ENCODE measurements around the gene FAM13A.

DNA sequence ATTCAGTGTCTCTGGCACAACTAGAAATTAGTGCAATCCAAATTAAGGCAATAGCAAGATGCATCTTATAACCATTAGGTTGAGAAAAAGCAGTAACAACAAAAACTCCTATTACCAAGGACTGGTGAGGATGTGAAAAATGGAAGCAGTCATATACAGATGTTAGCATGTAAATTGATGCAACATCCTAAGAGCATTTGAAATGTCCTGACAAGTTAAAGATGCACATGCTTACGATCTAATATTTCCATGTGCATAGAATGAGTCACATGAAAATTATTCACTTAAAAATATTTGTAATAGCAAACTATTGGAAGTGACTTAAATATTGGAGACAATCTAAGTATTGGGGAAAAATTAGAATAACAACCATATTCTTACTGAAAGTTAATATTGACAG is 163.0 kb downstream of the FAM13A start:
- TF ChIP-seq, protein P1, sequence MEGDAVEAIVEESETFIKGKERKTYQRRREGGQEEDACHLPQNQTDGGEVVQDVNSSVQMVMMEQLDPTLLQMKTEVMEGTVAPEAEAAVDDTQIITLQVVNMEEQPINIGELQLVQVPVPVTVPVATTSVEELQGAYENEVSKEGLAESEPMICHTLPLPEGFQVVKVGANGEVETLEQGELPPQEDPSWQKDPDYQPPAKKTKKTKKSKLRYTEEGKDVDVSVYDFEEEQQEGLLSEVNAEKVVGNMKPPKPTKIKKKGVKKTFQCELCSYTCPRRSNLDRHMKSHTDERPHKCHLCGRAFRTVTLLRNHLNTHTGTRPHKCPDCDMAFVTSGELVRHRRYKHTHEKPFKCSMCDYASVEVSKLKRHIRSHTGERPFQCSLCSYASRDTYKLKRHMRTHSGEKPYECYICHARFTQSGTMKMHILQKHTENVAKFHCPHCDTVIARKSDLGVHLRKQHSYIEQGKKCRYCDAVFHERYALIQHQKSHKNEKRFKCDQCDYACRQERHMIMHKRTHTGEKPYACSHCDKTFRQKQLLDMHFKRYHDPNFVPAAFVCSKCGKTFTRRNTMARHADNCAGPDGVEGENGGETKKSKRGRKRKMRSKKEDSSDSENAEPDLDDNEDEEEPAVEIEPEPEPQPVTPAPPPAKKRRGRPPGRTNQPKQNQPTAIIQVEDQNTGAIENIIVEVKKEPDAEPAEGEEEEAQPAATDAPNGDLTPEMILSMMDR (IDR thresholded peaks at IDR 0.05), result no peak
- TF ChIP-seq POLR2A (IDR thresholded peaks at IDR 0.05), result no peak
